ENCODE results near the gene PBX3. TPM values are rescaled to one million over a fixed set of nuclear protein-coding genes. Genes with fewer than 3 reads are reported as not detected.

Gene PBX3
- polyA plus RNA-seq, 3 donors from 2014 or later = 5.7 to 7.0 (median 6.2) TPM

GRCh38 chr9:125906144-125906543, 159.0 kb downstream of the PBX3 start:
- Mint-ChIP-seq H3K4me3 (no peak overlapping the region), H3K36me3 (no peaks in the 10 kb centered on the region), H3K27me3 (ENCODE audit: low read depth in 3 of 3) (peaks cover 0 to 2% (median 0%) of the 10 kb centered on the region in 3 donors), H3K9me3 (peaks cover 0 to 1% (median 0%) of the 10 kb centered on the region in 6 donors), H3K27ac (no peak overlapping the region), H3K4me1 (peaks cover 0 to 6% of the 10 kb centered on the region in 2 donors)
- DNase-seq = no peak

GRCh38 chr9:125906893-125907292, 159.7 kb downstream of the PBX3 start:
- Mint-ChIP-seq H3K4me3 (no peak overlapping the region), H3K4me1 (peaks cover 0 to 8% of the 10 kb centered on the region in 2 donors), H3K27me3 (ENCODE audit: low read depth in 3 of 3) (peaks cover 0 to 2% (median 0%) of the 10 kb centered on the region in 3 donors), H3K36me3 (no peaks in the 10 kb centered on the region), H3K27ac (no peak overlapping the region), H3K9me3 (peaks cover 0 to 1% (median 0%) of the 10 kb centered on the region in 6 donors)
- DNase-seq = no peak

GRCh38 chr9:125908136-125908535, 161.0 kb downstream of the PBX3 start:
- H3K27me3 Mint-ChIP-seq (ENCODE audit: low read depth in 3 of 3) = peaks cover 0 to 2% (median 0%) of the 10 kb centered on the region in 3 donors
- no peaks in the 10 kb centered on the region for H3K36me3 Mint-ChIP-seq
- no peak overlapping the region for H3K4me3 Mint-ChIP-seq
- H3K9me3 Mint-ChIP-seq = peaks cover 0 to 1% (median 0%) of the 10 kb centered on the region in 6 donors
- no peak overlapping the region for H3K27ac Mint-ChIP-seq
- DNase-seq = no peak
- peaks cover 0 to 8% of the 10 kb centered on the region in 2 donors for H3K4me1 Mint-ChIP-seq

- no peak overlapping the region for H3K27ac Mint-ChIP-seq
- no peaks in the 10 kb centered on the region for H3K36me3 Mint-ChIP-seq
- H3K4me1 Mint-ChIP-seq = peaks cover 0 to 8% of the 10 kb centered on the region in 2 donors
- H3K4me3 Mint-ChIP-seq = no peak overlapping the region
- peaks cover 0 to 1% (median 0%) of the 10 kb centered on the region in 6 donors for H3K9me3 Mint-ChIP-seq
- no peak for DNase-seq
- peaks cover 0 to 2% (median 0%) of the 10 kb centered on the region in 3 donors for H3K27me3 Mint-ChIP-seq (ENCODE audit: low read depth in 3 of 3)
These were observed 161.8 kb downstream of the PBX3 start for GRCh38 chr9:125908966-125909365.

GRCh38 chr9:125909459-125909858, 162.3 kb downstream of the PBX3 start:
- no peaks in the 10 kb centered on the region for H3K27me3 Mint-ChIP-seq (ENCODE audit: low read depth in 3 of 3)
- H3K9me3 Mint-ChIP-seq = peaks cover 0 to 1% (median 0%) of the 10 kb centered on the region in 6 donors
- no peak overlapping the region for H3K4me3 Mint-ChIP-seq
- no peak overlapping the region for H3K27ac Mint-ChIP-seq
- H3K36me3 Mint-ChIP-seq = no peaks in the 10 kb centered on the region
- no peak for DNase-seq
- peaks cover 0 to 8% of the 10 kb centered on the region in 2 donors for H3K4me1 Mint-ChIP-seq

GRCh38 chr9:125910286-125910685, 163.1 kb downstream of the PBX3 start:
- Mint-ChIP-seq H3K36me3 (no peaks in the 10 kb centered on the region), H3K4me3 (no peak overlapping the region), H3K9me3 (peaks cover 0 to 1% (median 0%) of the 10 kb centered on the region in 6 donors), H3K27ac (no peak overlapping the region), H3K4me1 (peaks cover 0 to 8% of the 10 kb centered on the region in 2 donors), H3K27me3 (ENCODE audit: low read depth in 3 of 3) (no peaks in the 10 kb centered on the region)
- no peak for DNase-seq

- Mint-ChIP-seq H3K27ac (no peak overlapping the region), H3K4me3 (no peak overlapping the region), H3K4me1 (peaks cover 0 to 8% of the 10 kb centered on the region in 2 donors), H3K36me3 (no peaks in the 10 kb centered on the region), H3K9me3 (peaks cover 0 to 1% (median 0%) of the 10 kb centered on the region in 6 donors), H3K27me3 (ENCODE audit: low read depth in 3 of 3) (peaks cover 0 to 2% (median 0%) of the 10 kb centered on the region in 3 donors)
- no peak for DNase-seq
These were observed 164.9 kb downstream of the PBX3 start for GRCh38 chr9:125911861-125912644.

GRCh38 chr9:125912667-125913066, 165.5 kb downstream of the PBX3 start:
- H3K9me3 Mint-ChIP-seq = peaks cover 0 to 1% (median 0%) of the 10 kb centered on the region in 6 donors
- no peak for DNase-seq
- peaks cover 0 to 8% of the 10 kb centered on the region in 2 donors for H3K4me1 Mint-ChIP-seq
- no peaks in the 10 kb centered on the region for H3K36me3 Mint-ChIP-seq
- no peak overlapping the region for H3K27ac Mint-ChIP-seq
- no peak overlapping the region for H3K4me3 Mint-ChIP-seq
- peaks cover 0 to 2% (median 0%) of the 10 kb centered on the region in 3 donors for H3K27me3 Mint-ChIP-seq (ENCODE audit: low read depth in 3 of 3)

- Mint-ChIP-seq H3K27me3 (ENCODE audit: low read depth in 3 of 3) (peaks cover 0 to 2% (median 0%) of the 10 kb centered on the region in 3 donors), H3K4me1 (peaks cover 0 to 8% of the 10 kb centered on the region in 2 donors), H3K36me3 (no peaks in the 10 kb centered on the region), H3K9me3 (peaks cover 0 to 1% (median 0%) of the 10 kb centered on the region in 6 donors), H3K4me3 (no peak overlapping the region), H3K27ac (no peak overlapping the region)
- no peak for DNase-seq
These were observed 166.4 kb downstream of the PBX3 start for GRCh38 chr9:125913551-125913950.

- Mint-ChIP-seq H3K27ac (no peak overlapping the region), H3K9me3 (peaks cover 0 to under 1% (median 0%) of the 10 kb centered on the region in 6 donors), H3K36me3 (peaks cover 0 to 4% (median 0%) of the 10 kb centered on the region in 3 donors), H3K4me1 (peaks cover 0 to 8% of the 10 kb centered on the region in 2 donors), H3K4me3 (no peak overlapping the region), H3K27me3 (ENCODE audit: low read depth in 3 of 3) (peaks cover 0 to 2% (median 0%) of the 10 kb centered on the region in 3 donors)
- no peak for DNase-seq
These were observed 167.2 kb downstream of the PBX3 start for GRCh38 chr9:125914411-125914810.

- H3K4me3 Mint-ChIP-seq = no peak overlapping the region
- H3K36me3 Mint-ChIP-seq = peaks cover 0 to 4% (median 0%) of the 10 kb centered on the region in 3 donors
- H3K27ac Mint-ChIP-seq = no peak overlapping the region
- H3K9me3 Mint-ChIP-seq = no peaks in the 10 kb centered on the region
- H3K27me3 Mint-ChIP-seq (ENCODE audit: low read depth in 3 of 3) = peaks cover 0 to 2% (median 0%) of the 10 kb centered on the region in 3 donors
- peaks cover 0 to 8% of the 10 kb centered on the region in 2 donors for H3K4me1 Mint-ChIP-seq
- DNase-seq = no peak
These were observed 168.4 kb downstream of the PBX3 start for GRCh38 chr9:125915606-125916005.

- peaks cover 0 to 4% (median 0%) of the 10 kb centered on the region in 3 donors for H3K36me3 Mint-ChIP-seq
- H3K27ac Mint-ChIP-seq = no peak overlapping the region
- H3K4me3 Mint-ChIP-seq = no peak overlapping the region
- H3K4me1 Mint-ChIP-seq = no peaks in the 10 kb centered on the region
- no peak for DNase-seq
- H3K9me3 Mint-ChIP-seq = no peaks in the 10 kb centered on the region
- H3K27me3 Mint-ChIP-seq (ENCODE audit: low read depth in 3 of 3) = peaks cover 0 to 2% (median 0%) of the 10 kb centered on the region in 3 donors
These were observed 172.4 kb downstream of the PBX3 start for GRCh38 chr9:125919565-125919964.

GRCh38 chr9:125920402-125920801, 173.2 kb downstream of the PBX3 start:
- Mint-ChIP-seq H3K36me3 (peaks cover 0 to 4% (median 0%) of the 10 kb centered on the region in 3 donors), H3K4me1 (no peaks in the 10 kb centered on the region), H3K4me3 (no peak overlapping the region), H3K27me3 (ENCODE audit: low read depth in 3 of 3) (peaks cover 0 to 1% (median 0%) of the 10 kb centered on the region in 3 donors), H3K27ac (peak overlapping the region in 1 of 6 donors; percentile 73), H3K9me3 (no peaks in the 10 kb centered on the region)
- DNase-seq = no peak

- peaks cover 0 to 1% (median 1%) of the 10 kb centered on the region in 3 donors for H3K27me3 Mint-ChIP-seq (ENCODE audit: low read depth in 3 of 3)
- no peak overlapping the region for H3K4me3 Mint-ChIP-seq
- no peaks in the 10 kb centered on the region for H3K9me3 Mint-ChIP-seq
- H3K27ac Mint-ChIP-seq = no peak overlapping the region
- peaks cover 0 to 4% (median 0%) of the 10 kb centered on the region in 3 donors for H3K36me3 Mint-ChIP-seq
- no peak for DNase-seq
- no peaks in the 10 kb centered on the region for H3K4me1 Mint-ChIP-seq
These were observed 175.7 kb downstream of the PBX3 start for GRCh38 chr9:125922854-125923253.
